CMK (cell line): Measurements from ENCODE around the gene JPH4.

Experiments
- DNase-seq: peaks from one replicate; pipeline ENCODE4 v3.0.0-alpha.2; 2010; ENCODE audit warnings: low read depth

Gene JPH4

DNA sequence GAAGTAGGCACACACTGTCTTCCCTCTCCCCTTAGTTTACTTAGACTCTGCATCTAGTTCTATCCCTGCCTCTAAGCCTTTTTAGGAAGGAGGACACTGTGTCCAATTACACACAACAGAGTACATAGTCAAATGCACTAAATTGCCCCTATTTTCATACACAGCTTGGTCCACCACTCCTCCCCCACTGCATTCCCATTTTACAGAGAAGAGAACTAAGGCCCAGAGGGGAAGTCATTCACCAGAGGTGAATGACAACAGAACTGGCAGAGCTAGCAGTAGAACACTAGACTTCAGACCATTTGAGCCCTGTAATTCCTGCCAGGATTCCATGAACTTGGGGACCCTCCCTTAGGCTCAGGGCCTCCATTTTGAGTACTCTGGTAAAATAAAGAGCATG is 1.1 kb upstream of the JPH4 start:
- DNase-seq = no peak

- DNase-seq = no peak
Measured at GRCh38 chr14:23579311-23579630, 681 bp upstream of the JPH4 start.

- no peak for DNase-seq
Measured at GRCh38 chr14:23577710-23578392, 739 bp downstream of the JPH4 start.

- DNase-seq = no peak
Measured at GRCh38 chr14:23577004-23577681, 1.4 kb downstream of the JPH4 start.

GRCh38 chr14:23573384-23574015 is 5.1 kb downstream of the JPH4 start:
- no peak for DNase-seq

DNA sequence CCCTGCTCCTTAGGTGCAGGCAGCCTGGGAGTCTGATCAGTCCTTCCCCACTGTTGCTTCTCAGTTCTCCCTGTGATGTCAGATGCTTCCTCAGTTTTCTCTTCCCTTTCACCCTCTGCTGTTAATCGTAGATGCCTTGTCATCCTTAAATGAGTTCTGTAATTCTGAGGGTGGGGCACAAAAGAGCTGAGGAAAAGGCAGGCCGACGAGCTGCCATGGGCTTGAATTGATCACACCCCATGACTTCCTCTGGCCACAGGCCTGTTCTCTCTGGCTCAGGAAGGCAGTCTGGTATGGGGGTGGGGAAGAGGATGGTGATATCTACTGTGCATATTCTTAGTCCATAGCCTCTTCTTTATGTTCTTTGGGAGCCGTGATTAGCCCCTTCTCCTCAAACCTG is 5.8 kb downstream of the JPH4 start:
- DNase-seq = no peak

DNA sequence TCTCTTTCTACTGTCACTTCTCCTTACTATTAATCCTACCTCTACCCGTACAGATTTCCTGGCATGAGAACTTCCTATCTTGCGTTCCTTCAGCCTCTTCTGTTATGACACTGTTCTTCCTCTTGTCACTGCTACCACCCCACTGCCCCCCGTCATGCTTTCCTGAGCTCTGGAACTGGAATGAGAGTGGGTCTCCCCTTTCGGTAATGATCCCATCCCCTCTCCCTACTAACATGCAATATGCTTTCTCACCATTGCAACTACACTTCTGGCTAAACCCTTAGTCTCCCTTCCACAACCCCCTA is 6.1 kb downstream of the JPH4 start:
- DNase-seq = no peak

GRCh38 chr14:23571701-23572523 is 6.7 kb downstream of the JPH4 start:
- DNase-seq = no peak

DNA sequence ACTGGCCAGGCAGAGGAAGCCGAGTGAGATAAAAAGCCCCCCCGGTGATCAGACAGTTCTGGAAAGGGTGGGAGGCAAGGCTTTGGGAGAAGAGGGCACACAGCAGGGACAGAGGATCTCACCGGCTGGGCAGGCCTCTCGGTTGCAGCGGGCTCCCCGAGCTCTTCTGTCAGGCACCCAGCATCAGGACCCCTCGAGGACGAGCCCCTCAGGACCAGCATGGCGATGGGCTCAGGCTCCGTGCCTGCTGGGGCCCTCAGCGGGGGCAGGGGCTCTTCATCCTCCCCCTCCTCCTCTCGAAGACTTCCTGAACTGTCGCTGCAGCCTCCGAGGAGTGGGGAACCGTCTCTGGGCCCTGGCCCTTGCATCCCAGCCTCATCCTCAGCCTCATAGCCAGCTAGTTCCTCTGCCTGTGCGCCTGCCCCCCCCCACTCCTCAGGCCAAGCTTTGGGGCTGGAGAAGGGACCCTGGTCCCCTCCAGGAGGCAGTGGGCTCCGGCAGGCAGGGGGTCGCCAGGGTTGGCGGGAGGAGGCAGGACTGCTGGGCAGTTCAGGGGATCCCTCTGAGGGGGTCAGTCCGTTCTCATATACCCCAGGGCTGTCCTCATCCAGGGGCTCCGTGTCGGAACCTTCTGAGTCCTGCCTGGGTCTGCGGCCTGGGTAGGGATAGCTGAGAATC is 7.6 kb downstream of the JPH4 start:
- DNase-seq = no peak

GRCh38 chr14:23569443-23570151 is 9.0 kb downstream of the JPH4 start:
- DNase-seq = no peak

DNA sequence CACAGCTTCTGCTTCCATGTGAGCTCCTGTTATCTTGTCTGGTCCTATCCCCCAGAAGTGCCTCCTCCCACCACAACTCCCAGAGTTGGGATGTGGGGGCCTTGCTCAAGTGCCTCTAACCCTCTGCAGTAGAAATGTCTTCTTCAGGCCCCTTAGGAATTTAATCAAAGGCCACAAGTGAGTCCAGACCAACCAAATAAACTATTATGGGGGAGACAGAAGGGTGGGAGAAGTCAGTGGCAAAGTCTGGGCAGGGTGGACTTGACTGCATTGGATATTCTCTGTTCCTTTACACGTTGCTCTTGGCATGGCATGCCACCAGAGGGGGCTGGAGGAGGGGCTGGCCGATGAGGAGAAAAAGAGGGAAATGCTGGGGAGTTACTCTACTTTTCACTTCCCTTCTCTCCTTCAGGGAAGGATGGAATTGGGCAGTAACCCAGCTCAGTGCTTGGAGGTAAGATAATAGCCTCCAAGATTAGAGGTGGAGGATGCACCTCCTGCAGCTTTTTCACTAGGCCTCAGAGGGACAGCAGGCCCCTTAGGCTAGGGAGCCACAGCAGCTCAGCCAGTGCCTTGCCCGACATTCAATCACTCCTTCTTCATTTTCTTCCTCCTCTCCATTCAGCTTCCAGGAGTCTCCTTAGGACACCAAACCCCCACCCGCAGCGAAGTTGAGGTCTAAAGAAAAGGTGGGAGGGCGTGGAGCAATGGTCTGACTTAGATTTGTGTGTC is 9.8 kb downstream of the JPH4 start:
- no peak for DNase-seq

GRCh38 chr14:23568021-23568599 is 10.5 kb downstream of the JPH4 start:
- DNase-seq = no peak

GRCh38 chr14:23567186-23568020 is 11.2 kb downstream of the JPH4 start, which contains the start of gene AP1G2:
TSS of gene AP1G2 (minus strand) at chr14:23567791. CDS start at chr14:23567314, 477 bp downstream.
- no peak for DNase-seq

GRCh38 chr14:23566778-23567185 is 11.8 kb downstream of the JPH4 start:
- DNase-seq = no peak

- no peak for DNase-seq
Measured at GRCh38 chr14:23566112-23566777, 12.3 kb downstream of the JPH4 start.

DNA sequence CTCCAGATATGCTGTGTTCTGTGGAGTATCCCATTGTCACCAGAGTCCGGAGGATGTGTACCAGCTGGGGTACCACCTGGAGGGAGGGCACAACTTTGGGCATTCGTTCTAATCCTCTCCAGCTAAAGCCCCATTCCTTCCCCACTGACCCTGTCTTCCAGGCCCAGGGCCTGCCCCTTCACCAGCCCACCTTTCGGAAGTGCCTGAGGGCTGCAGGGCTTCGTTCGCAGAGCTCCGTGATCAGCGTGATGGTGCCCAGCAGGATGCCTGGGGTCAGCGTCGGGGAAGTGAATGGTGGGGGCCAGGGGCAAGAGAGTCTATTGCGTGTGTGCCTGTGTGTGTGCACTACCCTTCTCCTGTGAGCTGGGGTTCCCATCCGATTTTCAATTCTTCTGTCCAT is 13.0 kb downstream of the JPH4 start:
- DNase-seq = no peak

DNA sequence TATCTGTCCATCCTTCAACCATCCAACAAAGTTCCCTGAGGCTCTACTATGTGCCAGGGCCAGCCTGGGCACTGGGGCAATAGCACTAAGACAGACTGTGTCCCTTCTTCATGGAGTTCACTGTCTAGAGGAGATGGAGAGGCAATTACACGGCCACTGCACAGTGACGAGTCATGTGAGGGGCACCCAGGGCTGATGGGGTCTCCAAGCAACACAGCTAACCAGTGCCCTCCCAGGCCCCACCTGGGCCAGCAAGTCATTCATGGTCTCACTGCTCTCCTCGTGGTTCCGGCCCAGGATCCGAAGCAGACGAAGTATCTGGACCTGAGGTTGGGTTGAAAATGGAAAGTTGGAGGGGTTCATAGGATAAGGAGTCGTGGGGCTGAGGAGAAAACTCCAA is 13.7 kb downstream of the JPH4 start:
- DNase-seq = no peak

DNA sequence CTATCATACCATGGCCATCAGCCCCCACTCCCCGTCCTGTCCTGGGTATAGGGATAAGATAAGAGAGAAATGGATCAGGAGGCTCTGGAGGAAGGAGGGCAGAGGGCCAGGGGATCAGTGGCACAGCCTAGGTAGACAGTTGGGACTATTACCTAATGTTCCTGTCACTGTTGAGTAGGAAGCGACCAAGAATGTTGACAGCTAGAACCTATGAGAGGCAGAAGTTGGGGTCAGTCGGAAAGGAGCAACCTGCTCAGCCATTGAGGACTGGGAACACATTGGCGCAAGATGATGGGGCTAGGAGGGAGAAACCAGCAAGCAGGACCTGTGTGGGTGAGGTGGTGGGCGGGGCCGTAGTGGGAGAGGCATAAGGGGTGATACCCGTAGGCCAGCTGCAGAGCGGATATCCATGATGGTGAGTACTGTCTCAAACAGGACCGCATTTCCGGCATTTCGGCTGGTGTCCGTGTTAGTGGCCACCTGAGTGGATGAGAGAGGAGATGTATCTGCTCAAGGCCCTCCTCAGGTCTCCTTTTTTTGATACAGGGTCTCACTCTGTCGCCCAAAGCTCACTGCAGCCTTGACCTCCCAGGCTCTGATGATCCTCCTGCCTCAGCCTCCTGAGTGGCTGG is 14.3 kb downstream of the JPH4 start:
- DNase-seq = no peak
